ENCODE measurements around the gene TNS1. TPM values are rescaled to one million over a fixed set of nuclear protein-coding genes. Genes with fewer than 3 reads are reported as not detected.

TNS1 gene
- total and polyA plus RNA-seq, 2 experiments from 2014 or later: 16.2 to 27.6 TPM

DNA sequence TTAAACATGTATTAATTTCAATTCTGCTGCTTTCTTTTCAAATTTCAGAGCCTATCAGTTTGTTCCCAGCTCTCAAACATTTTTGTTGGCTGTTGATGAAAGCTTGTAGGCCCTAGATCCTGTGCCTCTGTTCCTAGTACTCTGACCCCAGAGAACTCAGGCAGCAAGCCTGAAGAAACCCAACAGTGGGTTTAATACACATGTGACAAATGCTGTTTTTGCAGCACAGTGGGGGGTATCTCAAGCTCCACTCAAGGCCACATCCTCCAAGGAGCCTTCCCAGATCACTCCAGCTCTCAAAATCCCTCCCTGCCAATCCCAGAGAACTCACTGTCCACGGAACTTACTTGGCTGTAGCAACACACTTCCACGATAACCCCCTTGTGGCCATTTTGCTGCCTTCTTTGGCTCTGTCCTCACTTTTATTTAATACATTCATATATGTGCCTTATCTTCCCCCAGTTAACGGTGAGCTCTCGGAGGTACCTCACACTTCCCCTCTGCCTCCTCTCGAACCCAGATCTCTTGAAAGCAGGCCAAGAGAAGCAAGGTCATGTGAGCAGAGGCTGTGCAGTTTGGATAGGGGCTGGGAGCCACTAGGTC, 122.4 kb downstream of the TNS1 start:
- H3K36me3 ChIP-seq (replicated peaks; ENCODE audit: insufficient read depth, low read depth): no peaks in the 10 kb centered on the region

DNA sequence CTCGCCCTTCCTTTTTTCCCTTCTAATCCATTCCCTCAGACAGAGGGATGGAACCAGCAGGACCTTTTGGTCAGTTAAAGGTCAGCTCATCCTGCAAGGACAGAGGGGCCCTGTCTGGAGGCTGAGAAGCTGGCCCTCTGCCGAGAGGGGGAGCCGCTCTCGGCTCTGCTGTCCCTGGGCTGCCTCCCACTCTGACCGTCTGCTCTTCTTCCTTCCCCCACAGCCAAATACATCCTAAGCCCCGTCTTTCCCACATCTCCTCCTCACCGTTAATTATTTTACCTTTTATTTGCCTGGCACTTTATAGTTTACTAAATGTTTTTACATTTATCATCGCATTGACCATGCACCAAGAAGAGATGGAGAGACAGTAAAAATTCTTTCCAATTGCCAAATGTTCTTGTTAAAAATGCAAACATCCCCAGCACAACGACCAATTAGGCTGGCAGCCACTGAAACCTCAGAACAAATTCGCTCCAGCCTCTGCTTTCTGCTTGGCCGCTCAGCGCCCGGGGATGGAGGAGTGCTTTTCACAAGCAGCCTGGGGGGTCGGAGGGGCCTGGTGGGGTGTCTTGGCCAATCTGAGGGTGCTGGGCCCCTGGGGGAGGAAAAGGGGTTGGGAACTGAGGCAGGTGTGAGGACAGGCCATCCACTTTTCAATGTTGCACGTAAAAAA, 123.7 kb downstream of the TNS1 start:
- H4K20me1 ChIP-seq (ENCODE audit: insufficient read depth, poor library complexity, severe bottlenecking): no peaks in the 10 kb centered on the region
- TF ChIP-seq EZH2phosphoT487 (IDR thresholded peaks at IDR 0.05; ENCODE audit: low read depth, severe bottlenecking, unreplicated experiment): no peak
- no peak for TF ChIP-seq EZH2 (IDR thresholded peaks at IDR 0.05; ENCODE audit: borderline replicate concordance)
- TF ChIP-seq, protein P1, sequence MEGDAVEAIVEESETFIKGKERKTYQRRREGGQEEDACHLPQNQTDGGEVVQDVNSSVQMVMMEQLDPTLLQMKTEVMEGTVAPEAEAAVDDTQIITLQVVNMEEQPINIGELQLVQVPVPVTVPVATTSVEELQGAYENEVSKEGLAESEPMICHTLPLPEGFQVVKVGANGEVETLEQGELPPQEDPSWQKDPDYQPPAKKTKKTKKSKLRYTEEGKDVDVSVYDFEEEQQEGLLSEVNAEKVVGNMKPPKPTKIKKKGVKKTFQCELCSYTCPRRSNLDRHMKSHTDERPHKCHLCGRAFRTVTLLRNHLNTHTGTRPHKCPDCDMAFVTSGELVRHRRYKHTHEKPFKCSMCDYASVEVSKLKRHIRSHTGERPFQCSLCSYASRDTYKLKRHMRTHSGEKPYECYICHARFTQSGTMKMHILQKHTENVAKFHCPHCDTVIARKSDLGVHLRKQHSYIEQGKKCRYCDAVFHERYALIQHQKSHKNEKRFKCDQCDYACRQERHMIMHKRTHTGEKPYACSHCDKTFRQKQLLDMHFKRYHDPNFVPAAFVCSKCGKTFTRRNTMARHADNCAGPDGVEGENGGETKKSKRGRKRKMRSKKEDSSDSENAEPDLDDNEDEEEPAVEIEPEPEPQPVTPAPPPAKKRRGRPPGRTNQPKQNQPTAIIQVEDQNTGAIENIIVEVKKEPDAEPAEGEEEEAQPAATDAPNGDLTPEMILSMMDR (IDR thresholded peaks at IDR 0.05; ENCODE audit: poor library complexity): no peak
- no peak overlapping the region for H2AFZ ChIP-seq
- DNase-seq (ENCODE audit: low spot score): no peak
- H3K9me2 ChIP-seq (replicated peaks; ENCODE audit: insufficient read depth): no peaks in the 10 kb centered on the region
- no peak overlapping the region for H3K4me2 ChIP-seq
- no peak overlapping the region for H3K4me3 ChIP-seq
- WGBS (ENCODE audit: low lambda C conversion rate, missing lambda C conversion rate): 72% methylated on average over 15 of the region's 15 CpGs
- no peaks in the 10 kb centered on the region for H3K36me3 ChIP-seq (replicated peaks; ENCODE audit: insufficient read depth, low read depth)
- no peaks in the 10 kb centered on the region for H3K27me3 ChIP-seq
- H3K4me1 ChIP-seq (ENCODE audit: insufficient read depth): no peaks in the 10 kb centered on the region
- no peaks in the 10 kb centered on the region for H3K9me3 ChIP-seq (ENCODE audit: low read depth)
- no peaks in the 10 kb centered on the region for H3K79me2 ChIP-seq
- H3K27ac ChIP-seq: no peak overlapping the region

More for the DNA sequence above, 122.4 kb downstream of the TNS1 start:
- Histone ChIP-seq H3K4me1 (ENCODE audit: insufficient read depth) (no peaks in the 10 kb centered on the region), H3K79me2 (no peaks in the 10 kb centered on the region), H3K27ac (no peak overlapping the region), H3K9me2 (replicated peaks; ENCODE audit: insufficient read depth) (no peaks in the 10 kb centered on the region), H3K9me3 (ENCODE audit: low read depth) (no peaks in the 10 kb centered on the region), H3K4me2 (no peak overlapping the region), H3K4me3 (no peak overlapping the region), H3K27me3 (no peaks in the 10 kb centered on the region), H4K20me1 (ENCODE audit: insufficient read depth, poor library complexity, severe bottlenecking) (no peaks in the 10 kb centered on the region), H2AFZ (no peak overlapping the region)
- TF ChIP-seq EZH2 (IDR thresholded peaks at IDR 0.05; ENCODE audit: borderline replicate concordance) (no peak), EZH2phosphoT487 (IDR thresholded peaks at IDR 0.05; ENCODE audit: low read depth, severe bottlenecking, unreplicated experiment) (no peak)
- TF ChIP-seq, protein P1 (IDR thresholded peaks at IDR 0.05; ENCODE audit: poor library complexity): no peak
- 94% methylated on average over 5 of the region's 5 CpGs for WGBS (ENCODE audit: low lambda C conversion rate, missing lambda C conversion rate)
- no peak for DNase-seq (ENCODE audit: low spot score)

DNA sequence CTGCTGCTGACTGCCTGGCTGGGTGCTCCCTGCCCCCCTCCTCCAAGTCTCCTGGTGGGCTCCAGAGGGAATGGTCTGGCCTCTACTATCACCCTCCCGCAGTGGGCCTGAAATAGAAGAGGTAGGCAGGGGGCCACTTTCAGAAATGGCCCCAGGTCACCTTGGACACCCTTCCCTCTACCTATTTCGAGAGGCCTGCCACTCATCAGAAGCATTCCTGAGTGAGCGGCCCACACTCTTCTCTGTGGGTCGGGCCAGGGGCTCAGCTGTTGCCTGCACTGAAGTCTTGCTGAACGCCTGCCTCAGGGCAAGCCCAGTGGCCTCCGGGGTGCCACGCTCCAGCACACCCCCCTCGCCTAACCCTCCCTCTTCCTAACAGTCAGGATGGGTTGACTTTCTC, 124.9 kb downstream of the TNS1 start:
- Histone ChIP-seq H3K9me3 (ENCODE audit: low read depth) (no peaks in the 10 kb centered on the region), H3K9me2 (replicated peaks; ENCODE audit: insufficient read depth) (no peaks in the 10 kb centered on the region), H3K27me3 (no peaks in the 10 kb centered on the region), H3K79me2 (no peaks in the 10 kb centered on the region), H3K36me3 (replicated peaks; ENCODE audit: insufficient read depth, low read depth) (no peaks in the 10 kb centered on the region), H3K4me3 (no peak overlapping the region), H4K20me1 (ENCODE audit: insufficient read depth, poor library complexity, severe bottlenecking) (no peaks in the 10 kb centered on the region), H3K4me2 (no peak overlapping the region), H2AFZ (no peak overlapping the region), H3K27ac (no peak overlapping the region), H3K4me1 (ENCODE audit: insufficient read depth) (no peaks in the 10 kb centered on the region)
- TF ChIP-seq, protein P1 (IDR thresholded peaks at IDR 0.05; ENCODE audit: poor library complexity): no peak
- TF ChIP-seq EZH2phosphoT487 (IDR thresholded peaks at IDR 0.05; ENCODE audit: low read depth, severe bottlenecking, unreplicated experiment) (no peak), EZH2 (IDR thresholded peaks at IDR 0.05; ENCODE audit: borderline replicate concordance) (no peak)
- no peak for DNase-seq (ENCODE audit: low spot score)
- WGBS (ENCODE audit: low lambda C conversion rate, missing lambda C conversion rate): 79% methylated on average over 8 of the region's 8 CpGs

Data from hepatocyte (in vitro differentiated cells).